ENCODE measurements around the gene CABLES2.

GRCh38 chr20:62398120-62398821 is 8.8 kb downstream of the CABLES2 start:
- TF ChIP-seq TCF3 (CRISPR knock-in tag; IDR thresholded peaks at IDR 0.05) (no peak), ZBTB43 (CRISPR knock-in tag; IDR thresholded peaks at IDR 0.05) (no peak), ZFP36 (IDR thresholded peaks at IDR 0.05; ENCODE audit: low read depth, low read length, partially characterized antibody) (no peak), EZH2 (IDR thresholded peaks at IDR 0.05; ENCODE audit: borderline replicate concordance, low read depth, low read length) (no peak), ZBTB12 (CRISPR knock-in tag; IDR thresholded peaks at IDR 0.05) (no peak), TEAD4 (IDR thresholded peaks at IDR 0.05; ENCODE audit: low read length) (no peak), TEAD4 (CRISPR knock-in tag; IDR thresholded peaks at IDR 0.05; ENCODE audit: borderline replicate concordance) (no peak), CBFB (CRISPR knock-in tag; IDR thresholded peaks at IDR 0.05) (no peak)

All from K562 (cell line).